ENCODE data around the gene SLC25A2.
"Not testable (repeated sequence)": the region's sequence is repeated elsewhere in the genome, so short reads cannot be mapped to it uniquely, and the experiment has no call there.

Gene SLC25A2

DNA sequence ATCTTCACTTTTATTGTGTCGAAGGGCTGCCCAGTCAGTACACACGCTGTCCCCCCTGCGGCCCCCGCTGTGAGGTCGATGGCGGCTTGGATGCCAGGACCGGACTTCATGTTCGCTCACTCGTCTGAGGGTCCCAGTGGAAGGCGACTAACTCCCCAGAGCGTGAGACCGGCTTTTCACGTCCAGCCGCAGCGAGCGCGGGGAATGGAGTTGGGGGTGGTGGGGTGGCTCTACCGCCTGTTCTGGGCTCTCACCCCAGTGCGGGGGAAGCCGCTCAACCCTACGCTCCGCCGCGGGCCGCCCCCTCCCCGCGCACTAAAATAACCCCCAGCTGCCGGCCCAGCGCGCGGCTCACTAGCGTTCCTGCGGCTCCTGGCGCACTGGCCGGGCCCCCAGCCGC lies at the start of gene SLC25A2:
SLC25A2 (minus strand) TSS at position 294 of the 400 bp plus-strand sequence; CDS start at position 110, 184 bp downstream.
- DNase-seq (ENCODE audit: low read depth in 2 of 2) = no peak

DNA sequence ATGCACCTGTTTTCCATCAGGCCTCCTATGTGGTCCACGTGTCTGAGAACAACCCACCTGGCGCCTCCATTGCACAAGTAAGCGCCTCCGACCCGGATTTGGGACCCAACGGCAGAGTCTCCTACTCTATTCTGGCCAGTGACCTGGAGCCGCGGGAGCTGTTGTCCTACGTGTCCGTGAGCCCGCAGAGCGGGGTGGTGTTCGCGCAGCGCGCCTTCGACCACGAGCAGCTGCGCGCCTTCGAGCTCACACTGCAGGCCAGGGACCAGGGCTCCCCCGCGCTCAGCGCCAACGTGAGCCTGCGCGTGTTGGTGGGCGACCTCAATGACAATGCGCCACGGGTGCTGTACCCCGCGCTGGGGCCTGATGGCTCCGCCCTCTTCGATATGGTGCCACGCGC lies 47.7 kb upstream of the SLC25A2 start:
- no peak for DNase-seq (ENCODE audit: low read depth in 2 of 2)

DNA sequence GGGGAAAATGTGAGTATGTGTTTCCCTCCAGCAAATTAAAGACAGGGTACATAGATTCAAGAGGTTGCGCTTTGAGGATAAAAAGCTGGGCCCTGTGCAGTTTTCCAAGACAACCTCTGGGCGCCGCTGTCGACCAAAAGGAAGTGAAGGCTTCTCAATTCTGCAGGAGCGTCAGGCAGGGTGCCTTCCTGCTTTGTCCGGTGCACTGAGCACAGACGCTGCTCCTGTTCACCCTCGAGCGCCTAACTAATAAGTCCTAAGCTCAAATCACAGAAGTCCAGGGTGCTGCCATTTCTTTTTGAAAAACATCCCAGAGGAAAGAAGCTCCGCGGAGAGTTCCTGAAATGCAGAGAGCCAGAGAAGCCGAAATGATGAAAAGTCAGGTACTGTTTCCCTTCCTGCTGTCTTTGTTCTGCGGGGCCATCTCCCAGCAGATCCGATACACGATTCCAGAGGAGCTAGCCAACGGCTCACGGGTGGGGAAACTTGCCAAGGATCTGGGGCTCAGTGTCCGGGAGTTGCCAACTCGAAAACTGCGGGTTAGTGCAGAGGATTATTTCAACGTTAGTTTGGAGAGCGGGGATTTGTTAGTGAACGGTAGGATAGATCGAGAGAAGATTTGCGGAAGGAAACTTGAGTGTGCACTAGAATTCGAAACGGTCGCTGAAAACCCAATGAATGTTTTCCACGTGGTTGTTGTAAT lies 46.2 kb upstream of the SLC25A2 start, which contains the start of gene PCDHGB1:
PCDHGB1 (plus strand) TSS at position 183 of the 703 bp plus-strand sequence; CDS start at position 345, 162 bp downstream.
- DNase-seq (ENCODE audit: low read depth in 2 of 2) = no peak

DNA sequence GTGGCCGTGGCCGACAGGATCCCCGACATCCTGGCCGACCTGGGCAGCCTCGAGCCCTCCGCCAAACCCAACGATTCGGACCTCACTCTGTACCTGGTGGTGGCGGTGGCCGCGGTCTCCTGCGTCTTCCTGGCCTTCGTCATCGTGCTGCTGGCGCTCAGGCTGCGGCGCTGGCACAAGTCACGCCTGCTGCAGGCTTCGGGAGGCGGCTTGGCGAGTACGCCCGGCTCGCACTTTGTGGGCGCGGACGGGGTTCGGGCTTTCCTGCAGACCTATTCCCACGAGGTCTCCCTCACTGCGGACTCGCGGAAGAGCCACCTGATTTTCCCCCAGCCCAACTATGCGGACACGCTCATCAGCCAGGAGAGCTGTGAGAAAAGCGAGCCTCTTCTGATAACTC lies 42.2 kb upstream of the SLC25A2 start:
- not testable (repeated sequence) for DNase-seq (ENCODE audit: low read depth in 2 of 2)

DNA sequence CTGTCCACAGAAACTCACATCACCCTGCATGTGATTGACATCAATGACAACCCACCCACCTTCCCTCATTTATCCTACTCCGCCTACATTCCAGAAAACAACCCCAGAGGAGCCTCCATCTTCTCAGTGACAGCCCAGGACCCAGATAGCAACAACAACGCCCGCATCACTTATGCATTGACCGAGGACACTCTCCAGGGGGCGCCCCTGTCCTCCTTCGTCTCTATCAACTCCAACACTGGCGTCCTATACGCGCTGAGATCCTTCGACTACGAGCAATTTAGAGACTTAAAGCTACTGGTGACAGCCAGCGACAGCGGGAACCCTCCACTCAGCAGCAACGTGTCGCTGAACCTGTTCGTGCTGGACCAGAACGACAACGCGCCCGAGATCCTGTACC lies 41.5 kb upstream of the SLC25A2 start:
- no peak for DNase-seq (ENCODE audit: low read depth in 2 of 2)

DNA sequence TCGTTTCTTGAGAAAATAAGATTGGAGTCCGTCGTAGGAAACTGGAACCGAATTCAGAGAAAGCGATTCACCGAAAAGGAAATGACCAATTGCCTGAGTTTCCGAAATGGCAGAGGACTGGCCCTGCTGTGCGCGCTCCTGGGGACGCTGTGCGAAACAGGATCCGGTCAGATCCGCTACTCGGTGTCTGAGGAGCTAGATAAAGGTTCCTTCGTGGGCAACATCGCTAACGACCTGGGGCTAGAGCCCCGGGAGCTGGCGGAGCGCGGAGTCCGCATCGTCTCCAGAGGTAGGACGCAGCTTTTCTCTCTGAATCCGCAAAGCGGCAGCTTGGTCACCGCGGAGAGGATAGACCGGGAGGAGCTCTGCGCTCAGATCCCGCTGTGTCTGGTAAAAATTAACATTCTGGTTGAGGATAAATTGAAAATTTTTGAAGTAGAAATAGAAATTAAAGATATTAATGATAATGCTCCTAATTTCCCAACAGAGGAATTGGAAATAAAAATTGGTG lies 40.2 kb upstream of the SLC25A2 start:
- DNase-seq (ENCODE audit: low read depth in 2 of 2) = no peak

DNA sequence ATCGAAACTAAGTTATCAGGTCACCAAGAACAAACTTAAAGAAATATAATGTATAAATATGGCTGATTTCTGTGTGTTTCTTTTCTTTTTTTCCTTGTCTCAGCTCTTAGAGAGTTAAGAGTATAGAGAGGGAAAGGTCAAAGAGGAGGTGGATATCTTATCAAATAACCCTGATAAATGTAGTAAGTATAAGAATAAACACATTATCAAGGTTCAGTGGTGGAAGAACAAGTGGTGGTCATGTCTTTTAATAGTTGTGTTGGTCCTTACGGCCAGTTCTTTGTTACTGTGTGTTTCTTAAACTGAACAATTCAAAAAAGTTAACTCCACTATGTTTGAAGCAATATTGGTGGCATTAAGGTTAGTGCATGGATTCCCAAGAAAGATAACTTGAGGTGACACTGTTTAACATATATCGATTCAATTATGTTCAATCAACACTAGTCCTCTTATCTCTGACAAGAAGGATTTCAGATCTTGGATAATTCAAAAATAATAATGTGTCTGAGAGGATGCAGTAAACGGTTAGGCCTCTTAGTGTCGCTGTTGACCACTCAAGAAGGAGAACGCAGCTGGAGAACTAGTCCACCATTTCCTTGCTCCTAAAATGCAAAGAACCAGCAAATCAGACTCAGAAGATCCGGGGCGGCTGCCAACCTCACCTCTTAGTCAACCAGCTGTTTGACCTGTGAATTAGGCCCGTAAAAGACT lies 39.5 kb upstream of the SLC25A2 start, which contains the start of gene PCDHGA3:
PCDHGA3 (plus strand) TSS at position 588 of the 711 bp plus-strand sequence. CDS start 205 bp downstream, outside the sequence.
- DNase-seq (ENCODE audit: low read depth in 2 of 2) = no peak

DNA sequence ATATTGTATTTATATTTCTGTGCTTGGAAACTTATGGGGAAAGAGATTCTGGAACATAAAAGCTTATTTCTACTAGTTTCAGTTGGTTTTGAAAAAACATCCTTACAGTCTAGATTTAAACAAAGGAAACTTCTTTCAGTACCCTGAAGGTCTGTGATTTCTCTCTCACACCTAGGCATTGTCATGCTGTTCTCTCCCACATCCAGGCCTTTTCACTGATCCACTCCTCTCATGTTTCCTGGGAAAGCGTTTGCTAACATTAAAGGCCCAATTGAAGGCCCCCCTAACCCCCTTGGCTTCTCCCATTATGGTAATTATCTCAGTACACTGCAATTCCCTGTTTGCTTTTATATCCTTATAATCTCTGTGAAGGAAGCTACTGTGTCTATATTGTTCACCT lies 38.9 kb upstream of the SLC25A2 start:
- no peak for DNase-seq (ENCODE audit: low read depth in 2 of 2)

DNA sequence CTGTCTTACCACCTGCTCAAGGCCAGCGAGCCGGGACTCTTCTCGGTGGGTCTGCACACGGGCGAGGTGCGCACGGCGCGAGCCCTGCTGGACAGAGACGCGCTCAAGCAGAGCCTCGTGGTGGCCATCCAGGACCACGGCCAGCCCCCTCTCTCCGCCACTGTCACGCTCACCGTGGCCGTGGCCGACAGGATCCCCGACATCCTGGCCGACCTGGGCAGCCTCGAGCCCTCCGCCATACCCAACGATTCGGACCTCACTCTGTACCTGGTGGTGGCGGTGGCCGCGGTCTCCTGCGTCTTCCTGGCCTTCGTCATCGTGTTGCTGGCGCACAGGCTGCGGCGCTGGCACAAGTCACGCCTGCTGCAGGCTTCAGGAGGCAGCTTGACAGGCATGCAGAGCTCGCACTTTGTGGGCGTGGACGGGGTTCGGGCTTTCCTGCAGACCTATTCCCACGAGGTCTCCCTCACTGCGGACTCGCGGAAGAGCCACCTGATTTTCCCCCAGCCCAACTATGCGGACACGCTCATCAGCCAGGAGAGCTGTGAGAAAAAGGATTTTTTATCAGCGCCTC lies 37.0 kb upstream of the SLC25A2 start:
- not testable (repeated sequence) for DNase-seq (ENCODE audit: low read depth in 2 of 2)

DNA sequence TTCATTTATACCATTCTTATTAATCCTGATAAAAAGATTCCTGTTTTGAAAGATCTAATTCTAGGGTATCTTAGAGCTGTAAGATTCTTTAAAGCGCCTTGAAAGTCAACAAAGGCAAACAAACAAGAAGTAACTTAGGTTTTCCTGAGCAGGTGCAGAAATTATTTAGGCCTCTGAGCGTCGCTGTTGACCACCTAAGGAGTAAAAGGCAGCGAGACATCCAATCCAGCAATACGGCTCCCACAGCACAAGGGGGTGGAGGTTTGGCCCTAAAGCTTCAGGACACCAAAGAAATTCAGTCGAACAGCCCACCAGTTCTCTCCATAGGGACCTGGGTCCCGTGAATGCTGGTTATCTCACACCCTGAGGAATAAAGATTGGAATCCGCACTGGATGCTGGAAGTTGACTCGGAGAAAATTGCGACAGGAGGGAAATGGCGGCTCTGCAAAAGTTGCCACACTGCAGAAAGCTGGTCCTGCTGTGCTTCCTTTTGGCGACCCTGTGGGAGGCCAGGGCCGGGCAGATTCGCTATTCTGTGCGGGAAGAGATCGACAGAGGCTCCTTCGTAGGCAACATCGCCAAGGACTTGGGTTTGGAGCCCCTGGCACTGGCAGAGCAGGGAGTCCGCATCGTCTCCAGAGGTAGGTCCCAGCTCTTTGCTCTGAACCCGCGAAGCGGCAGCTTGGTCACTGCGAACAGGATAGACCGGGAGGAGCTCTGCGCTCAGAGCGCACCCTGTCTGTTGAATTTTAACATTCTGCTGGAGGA lies 34.9 kb upstream of the SLC25A2 start, which contains the start of gene PCDHGA2:
PCDHGA2 (plus strand) TSS at position 223 of the 769 bp plus-strand sequence.
- no peak for DNase-seq (ENCODE audit: low read depth in 2 of 2)

DNA sequence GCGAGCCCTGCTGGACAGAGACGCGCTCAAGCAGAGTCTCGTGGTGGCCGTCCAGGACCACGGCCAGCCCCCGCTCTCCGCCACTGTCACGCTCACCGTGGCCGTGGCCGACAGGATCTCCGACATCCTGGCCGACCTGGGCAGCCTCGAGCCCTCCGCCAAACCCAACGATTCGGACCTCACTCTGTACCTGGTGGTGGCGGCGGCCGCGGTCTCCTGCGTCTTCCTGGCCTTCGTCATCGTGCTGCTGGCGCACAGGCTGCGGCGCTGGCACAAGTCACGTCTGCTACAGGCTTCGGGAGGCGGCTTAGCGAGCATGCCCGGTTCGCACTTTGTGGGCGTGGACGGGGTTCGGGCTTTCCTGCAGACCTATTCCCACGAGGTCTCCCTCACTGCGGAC lies 28.7 kb upstream of the SLC25A2 start:
- DNase-seq (ENCODE audit: low read depth in 2 of 2) = not testable (repeated sequence)

DNA sequence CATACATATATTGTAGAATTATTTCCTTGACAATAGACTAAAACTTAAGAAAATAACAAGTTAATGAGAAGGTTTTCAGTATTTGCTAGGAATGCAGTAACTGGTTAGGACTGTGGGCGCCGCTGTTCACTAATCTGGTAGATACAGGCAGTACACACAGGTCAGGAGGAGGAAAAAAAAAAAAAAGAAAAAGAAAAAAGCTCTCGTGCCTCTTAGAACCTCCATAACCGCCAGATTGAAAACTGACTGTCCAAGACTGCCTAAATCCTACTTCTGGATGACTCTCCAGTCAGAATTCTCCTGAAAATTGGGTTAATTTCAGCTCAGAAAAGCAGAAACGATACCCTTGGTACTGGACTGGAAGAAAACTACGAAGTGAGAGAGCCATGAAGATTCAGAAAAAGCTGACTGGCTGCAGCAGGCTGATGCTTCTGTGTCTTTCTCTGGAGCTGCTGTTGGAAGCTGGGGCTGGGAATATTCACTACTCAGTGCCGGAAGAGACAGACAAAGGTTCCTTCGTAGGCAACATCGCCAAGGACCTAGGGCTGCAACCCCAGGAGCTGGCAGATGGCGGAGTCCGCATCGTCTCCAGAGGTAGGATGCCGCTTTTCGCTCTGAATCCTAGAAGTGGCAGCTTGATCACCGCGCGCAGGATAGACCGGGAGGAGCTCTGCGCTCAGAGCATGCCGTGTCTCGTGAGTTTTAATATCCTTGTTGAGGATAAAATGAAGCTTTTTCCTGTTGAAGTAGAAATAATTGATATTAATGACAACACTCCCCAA lies 26.6 kb upstream of the SLC25A2 start, which contains the start of gene PCDHGA1:
PCDHGA1 (plus strand) TSS at position 216 of the 782 bp plus-strand sequence.
- DNase-seq (ENCODE audit: low read depth in 2 of 2) = no peak

DNA sequence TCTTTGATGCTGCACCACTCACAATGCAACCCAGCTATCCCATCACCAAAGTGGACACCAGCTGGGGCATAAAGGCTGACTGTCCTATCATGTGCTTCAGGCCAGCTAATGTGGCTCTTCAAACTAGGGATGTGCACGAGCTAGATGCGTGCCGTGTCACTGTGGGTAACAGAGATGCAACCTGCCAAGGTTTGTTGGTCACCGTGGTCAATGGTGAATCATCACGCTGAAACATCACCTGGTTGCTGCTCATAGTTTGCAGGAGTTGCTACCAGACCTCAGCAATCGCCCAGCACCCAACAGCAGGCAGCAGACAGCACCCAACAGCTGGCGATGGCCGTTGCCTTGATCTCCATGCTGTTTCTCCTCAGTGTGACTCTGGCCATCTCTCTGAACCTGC lies 24.4 kb upstream of the SLC25A2 start:
- DNase-seq (ENCODE audit: low read depth in 2 of 2) = no peak

DNA sequence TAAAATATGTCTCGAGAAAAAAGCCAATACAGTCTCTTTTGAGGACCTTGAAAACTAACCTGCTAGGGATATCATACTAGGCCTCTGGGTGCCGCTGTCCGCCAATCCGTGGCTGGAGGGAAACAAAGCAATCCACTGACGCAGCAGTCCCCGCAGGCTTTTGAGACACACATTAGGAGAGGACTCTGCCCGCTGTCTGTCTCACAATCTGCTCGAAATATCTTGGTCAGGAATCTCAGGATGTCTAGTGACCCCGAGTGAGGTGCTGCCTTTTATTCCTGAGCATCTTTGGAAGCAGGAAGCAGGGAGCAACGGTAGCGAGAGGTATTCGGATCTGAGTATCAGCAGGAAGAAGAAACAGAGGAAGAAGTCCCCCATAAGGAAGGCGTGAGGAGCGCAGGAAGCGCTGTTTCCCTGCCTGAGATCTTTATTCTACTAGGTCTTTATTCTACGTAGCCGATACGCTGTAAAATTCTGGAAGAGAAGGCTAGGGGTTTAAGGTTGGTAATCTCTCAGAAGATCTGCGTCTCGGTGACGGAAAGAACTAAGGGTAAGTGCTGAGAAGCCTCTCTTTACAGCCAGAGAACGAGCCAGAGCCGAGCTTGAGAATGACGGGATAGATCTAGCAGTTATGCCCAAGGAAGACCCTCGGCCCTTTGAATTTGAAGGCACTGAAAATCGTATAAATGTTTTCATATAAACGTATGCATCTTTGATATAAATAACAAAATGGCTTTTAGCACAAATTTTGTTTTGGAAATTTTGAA lies 22.4 kb upstream of the SLC25A2 start:
- DNase-seq (ENCODE audit: low read depth in 2 of 2) = peak; percentile 22 to 42

DNA sequence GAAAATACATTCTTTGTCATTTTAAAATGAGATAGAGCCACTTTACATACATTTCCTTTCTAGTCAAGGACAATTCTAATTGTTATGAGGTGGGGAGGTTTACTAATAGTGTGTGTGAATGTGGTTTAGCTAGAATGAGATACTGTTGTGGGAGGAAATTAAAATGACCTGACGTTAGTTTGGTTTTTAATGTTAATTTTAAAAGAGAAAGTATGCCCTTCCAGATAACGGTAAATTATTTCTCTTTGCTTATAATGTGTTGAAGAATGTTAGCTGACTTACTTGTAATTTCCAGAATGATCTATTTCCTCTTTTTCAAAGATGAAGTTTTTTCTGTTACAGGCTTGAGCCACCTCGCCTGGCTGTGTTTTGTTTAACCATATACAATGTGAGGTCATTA lies 18.4 kb upstream of the SLC25A2 start:
- DNase-seq (ENCODE audit: low read depth in 2 of 2) = no peak

DNA sequence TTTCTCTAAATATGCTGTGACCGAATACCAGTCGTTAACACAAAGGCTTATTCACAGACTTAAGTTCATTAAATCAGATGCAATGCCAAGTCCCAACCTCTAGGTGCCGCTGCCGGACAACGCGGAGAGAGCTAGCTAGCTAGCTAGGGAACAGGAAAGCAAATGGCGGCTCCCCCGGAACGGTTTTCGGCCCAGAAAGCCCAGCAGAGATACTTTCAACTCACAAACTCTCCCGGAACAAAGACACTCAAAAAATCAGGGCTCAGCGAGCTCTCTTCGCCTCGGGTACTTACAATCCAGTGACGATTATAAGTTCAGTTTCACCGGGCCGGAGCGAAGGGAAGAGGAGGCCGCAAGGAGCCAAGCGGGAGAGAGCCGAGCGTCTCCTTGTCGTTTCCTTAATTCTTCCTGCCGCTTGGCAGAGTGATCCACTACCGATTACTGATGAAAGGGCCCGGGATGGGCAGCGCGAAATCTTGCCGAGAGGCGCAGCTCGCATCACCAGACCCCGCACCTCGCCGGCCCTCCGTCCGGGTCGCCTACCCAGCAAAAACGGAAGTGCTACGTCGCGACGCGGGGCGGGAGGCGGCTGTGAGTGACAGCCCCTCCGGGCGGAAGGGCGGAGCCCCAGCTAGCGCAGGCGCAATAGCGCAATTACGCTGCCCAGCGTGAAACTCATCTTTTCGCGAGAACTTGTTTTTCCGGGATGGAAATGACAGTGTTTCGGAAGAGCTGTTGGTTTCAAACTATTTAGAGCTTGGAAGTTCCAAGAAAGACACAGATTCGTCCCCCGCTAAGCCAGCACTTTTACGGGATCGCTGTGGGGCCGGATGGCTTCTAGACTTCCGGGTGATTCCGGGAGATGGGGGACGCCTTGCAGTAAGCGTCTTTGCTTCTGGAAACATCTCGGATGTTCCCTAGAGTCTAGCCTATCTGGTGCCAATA lies 16.6 kb upstream of the SLC25A2 start, which contains the start of gene TAF7:
TAF7 (minus strand) TSS at position 560 of the 945 bp plus-strand sequence. CDS start 740 bp downstream, outside the sequence.
- DNase-seq (ENCODE audit: low read depth in 2 of 2) = peak; percentile 85

DNA sequence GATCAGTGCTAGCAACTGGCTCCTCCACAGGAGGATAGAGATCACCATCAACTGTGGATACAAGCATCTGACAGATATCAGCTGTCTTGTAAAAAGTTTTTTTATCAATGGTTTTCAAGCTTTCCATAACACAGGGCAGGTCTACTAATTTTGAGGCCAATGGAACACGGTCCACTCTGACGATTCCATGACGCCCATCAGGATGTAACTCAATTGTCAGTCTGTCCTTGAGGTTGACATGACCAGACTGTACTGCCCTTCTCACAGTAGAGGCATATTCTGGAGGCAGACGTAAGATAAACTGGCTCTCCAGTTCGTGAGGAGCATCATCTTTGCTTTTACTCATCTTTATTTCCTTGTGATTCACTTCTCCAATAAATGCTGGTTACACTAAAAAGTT lies 15.8 kb upstream of the SLC25A2 start:
- no peak for DNase-seq (ENCODE audit: low read depth in 2 of 2)

DNA sequence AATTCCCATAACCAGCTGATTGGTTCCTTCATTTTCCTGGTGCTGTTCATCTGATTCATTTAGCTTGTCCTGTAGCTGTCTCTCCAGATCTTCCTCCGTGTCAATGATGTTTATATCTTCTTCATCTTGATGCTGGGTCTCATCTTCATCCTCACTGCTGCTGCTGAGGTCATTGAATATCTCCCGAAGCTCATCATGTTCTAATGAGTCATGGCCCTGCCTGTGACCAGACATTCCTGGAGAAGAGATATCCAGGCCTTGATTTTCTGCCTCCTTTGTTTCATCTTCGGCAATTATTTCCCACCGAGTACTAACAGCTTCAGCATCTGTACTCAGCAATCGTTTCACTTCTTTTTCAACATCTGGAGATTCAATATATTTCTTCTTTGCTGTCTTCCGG lies 15.4 kb upstream of the SLC25A2 start:
- no peak for DNase-seq (ENCODE audit: low read depth in 2 of 2)

DNA sequence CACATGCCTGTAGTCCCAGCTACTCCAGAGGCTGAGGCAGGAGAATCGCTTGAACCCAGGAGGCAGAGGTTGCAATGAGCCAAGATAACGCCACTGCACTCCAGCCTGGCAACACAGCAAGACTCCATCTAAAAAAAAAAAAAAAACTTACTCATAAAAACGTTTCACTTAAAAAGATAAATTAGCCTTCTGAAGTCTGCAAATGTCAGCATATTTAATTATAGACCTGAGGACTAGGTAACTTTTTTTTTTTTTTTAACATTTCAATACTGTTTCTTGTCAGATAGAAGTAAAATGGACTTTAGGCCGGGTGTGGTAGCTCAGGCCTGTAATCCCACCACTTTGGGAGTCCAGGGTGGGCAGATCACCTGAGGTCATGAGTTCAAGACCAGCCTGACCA lies 13.1 kb upstream of the SLC25A2 start:
- DNase-seq (ENCODE audit: low read depth in 2 of 2) = not testable (repeated sequence)
